Mammary epithelial cell (primary cell): ENCODE data around the gene MDGA2.

Experiments used
- CTCF ChIP-seq, 2 donors: IDR thresholded peaks in 1 of 2; conservative IDR thresholded peaks in 1 of 2; 2 replicates each; pipeline ENCODE4 v1.5.1; 2011 to 2012; ENCODE audit warnings: inconsistent platforms in 2 of 2, low read length in 2 of 2, mild to moderate bottlenecking in 2 of 2, control low read depth in 1 of 2, low read depth in 1 of 2; ENCODE audit not compliant: insufficient read depth in 1 of 2; ENCODE audit errors: extremely low read depth in 1 of 2
- EZH2 ChIP-seq: IDR thresholded peaks from 2 replicates; pipeline ENCODE4 v1.6.1; 2012; ENCODE audit warnings: low read length, inconsistent platforms, borderline replicate concordance

- no peak for TF ChIP-seq CTCF (conservative IDR thresholded peaks at IDR 0.05 in 1 of 2, IDR thresholded peaks at IDR 0.05 in 1 of 2; ENCODE audit: extremely low read depth in 1 of 2, insufficient read depth in 1 of 2, low read depth in 1 of 2, low read length in 2 of 2)
- no peak for TF ChIP-seq EZH2
These were observed 855.1 kb downstream of the MDGA2 start for GRCh38 chr14:46820291-46820690.
